ENCODE data around the gene CD99L2. TPM values are rescaled to one million over a fixed set of nuclear protein-coding genes. Genes with fewer than 3 reads are reported as not detected.

The CD99L2 gene
- polyA plus RNA-seq, 3 donors, result 13.1 to 18.4 (median 16.7) TPM

- no peak overlapping the region for H2AFZ ChIP-seq (ENCODE audit: insufficient read depth, low read depth, low read length, poor library complexity, severe bottlenecking)
- H3K79me2 ChIP-seq (ENCODE audit: insufficient read depth, low read length), result peaks cover 3% of the 10 kb centered on the region
- intact Hi-C loops (cut with micrococcal nuclease), result no loop called here
- H3K27me3 Mint-ChIP-seq (ENCODE audit: low read depth in 3 of 3), result peaks cover 0 to 2% (median 0%) of the 10 kb centered on the region in 3 donors
- H3K4me3 ChIP-seq (replicated peaks in 1 of 3; ENCODE audit: low read depth in 2 of 3, low read length in 3 of 3), result no peak overlapping the region
- WGBS (ENCODE audit: insufficient coverage), result no CpG with 5 or more reads among the region's 1 CpG
- no peak for DNase-seq
- no peaks in the 10 kb centered on the region for H4K20me1 ChIP-seq (ENCODE audit: insufficient read depth, low read length)
- no peak for TF ChIP-seq CTCF (IDR thresholded peaks at IDR 0.05)
- no peak overlapping the region for H3K9ac ChIP-seq (ENCODE audit: insufficient read depth, low read length, poor library complexity, severe bottlenecking)
- H3K36me3 ChIP-seq (replicated peaks in 1 of 2; ENCODE audit: control insufficient read depth in 1 of 2, insufficient read depth in 2 of 2, low read length in 2 of 2), result no peaks in the 10 kb centered on the region
- peak overlapping the region in 3 of 7 donors; percentile 55 to 65 (median 64) for H3K27ac Mint-ChIP-seq
- peaks cover 0 to 5% of the 10 kb centered on the region in 2 donors for H3K4me1 ChIP-seq (ENCODE audit: control insufficient read depth in 1 of 2, insufficient read depth in 2 of 2, low read length in 2 of 2)
- peaks cover 0 to 5% of the 10 kb centered on the region in 2 donors for H3K36me3 Mint-ChIP-seq
- no peak overlapping the region for H3K4me2 ChIP-seq (replicated peaks; ENCODE audit: extremely low read depth, low read length, poor library complexity, severe bottlenecking)
- peaks cover 17% of the 10 kb centered on the region for H3K4me1 Mint-ChIP-seq
- no peaks in the 10 kb centered on the region for H3K27me3 ChIP-seq (ENCODE audit: control insufficient read depth in 2 of 2, insufficient read depth in 2 of 2, low read length in 2 of 2)
- H3K4me3 Mint-ChIP-seq, result no peak overlapping the region
- H3K9me3 ChIP-seq (replicated peaks in 1 of 2; ENCODE audit: control insufficient read depth in 1 of 2, insufficient read depth in 1 of 2, low read length in 2 of 2), result no peaks in the 10 kb centered on the region
- H3K27ac ChIP-seq (ENCODE audit: low read depth in 1 of 2, low read length in 2 of 2), result no peak overlapping the region
- H3K9me3 Mint-ChIP-seq, result peaks cover 0 to 5% (median 2%) of the 10 kb centered on the region in 7 donors
Measured at GRCh38 chrX:150834695-150835094, 63.8 kb downstream of the CD99L2 start.

GRCh38 chrX:150833454-150834056, 64.9 kb downstream of the CD99L2 start:
- WGBS (ENCODE audit: insufficient coverage), result no CpG with 5 or more reads among the region's 1 CpG

More at GRCh38 chrX:150833454-150834056, 64.9 kb downstream of the CD99L2 start:
- no peak overlapping the region for H3K9ac ChIP-seq (ENCODE audit: insufficient read depth, low read length, poor library complexity, severe bottlenecking)
- no peaks in the 10 kb centered on the region for H4K20me1 ChIP-seq (ENCODE audit: insufficient read depth, low read length)
- H3K4me3 Mint-ChIP-seq, result peak overlapping the region; percentile 38 to 67
- H3K4me1 ChIP-seq (ENCODE audit: control insufficient read depth in 1 of 2, insufficient read depth in 2 of 2, low read length in 2 of 2), result peaks cover 0 to 5% of the 10 kb centered on the region in 2 donors
- no peak for DNase-seq
- peaks cover 0 to 1% of the 10 kb centered on the region in 2 donors for H3K36me3 ChIP-seq (replicated peaks in 1 of 2; ENCODE audit: control insufficient read depth in 1 of 2, insufficient read depth in 2 of 2, low read length in 2 of 2)
- peak overlapping the region in 1 of 2 donors; percentile 36 for H3K27ac ChIP-seq (ENCODE audit: low read depth in 1 of 2, low read length in 2 of 2)
- no peaks in the 10 kb centered on the region for H3K9me3 ChIP-seq (replicated peaks in 1 of 2; ENCODE audit: control insufficient read depth in 1 of 2, insufficient read depth in 1 of 2, low read length in 2 of 2)
- H2AFZ ChIP-seq (ENCODE audit: insufficient read depth, low read depth, low read length, poor library complexity, severe bottlenecking), result no peak overlapping the region
- no peak overlapping the region for H3K4me2 ChIP-seq (replicated peaks; ENCODE audit: extremely low read depth, low read length, poor library complexity, severe bottlenecking)
- H3K9me3 Mint-ChIP-seq, result peaks cover 0 to 5% (median 2%) of the 10 kb centered on the region in 7 donors
- intact Hi-C loops (cut with micrococcal nuclease), result no loop called here
- H3K36me3 Mint-ChIP-seq, result peaks cover 1 to 5% of the 10 kb centered on the region in 2 donors
- H3K27me3 ChIP-seq (ENCODE audit: control insufficient read depth in 2 of 2, insufficient read depth in 2 of 2, low read length in 2 of 2), result no peaks in the 10 kb centered on the region
- H3K79me2 ChIP-seq (ENCODE audit: insufficient read depth, low read length), result peaks cover 3% of the 10 kb centered on the region
- H3K4me3 ChIP-seq (replicated peaks in 1 of 3; ENCODE audit: low read depth in 2 of 3, low read length in 3 of 3), result no peak overlapping the region
- no peak for TF ChIP-seq CTCF (IDR thresholded peaks at IDR 0.05)
- H3K4me1 Mint-ChIP-seq, result peaks cover 17% of the 10 kb centered on the region
- H3K27me3 Mint-ChIP-seq (ENCODE audit: low read depth in 3 of 3), result peaks cover 0 to 2% (median 0%) of the 10 kb centered on the region in 3 donors
- peak overlapping the region in 6 of 7 donors; percentile 26 to 82 (median 51) for H3K27ac Mint-ChIP-seq
